Panc1 (cell line): ENCODE measurements around the gene ZNF582.

Experiments
- SIN3A ChIP-seq: IDR thresholded peaks from 2 replicates; pipeline ENCODE4 v1.6.1; 2012; ENCODE audit warnings: low read depth, mild to moderate bottlenecking, low read length, moderate library complexity, borderline replicate concordance; ENCODE audit not compliant: insufficient read depth
- TF ChIP-seq, protein P1 (sequence below): fragments of 450-650 bp; IDR thresholded peaks from 2 replicates; pipeline ENCODE4 v1.5.1; 2017; ENCODE audit warnings: mild to moderate bottlenecking

DNA sequence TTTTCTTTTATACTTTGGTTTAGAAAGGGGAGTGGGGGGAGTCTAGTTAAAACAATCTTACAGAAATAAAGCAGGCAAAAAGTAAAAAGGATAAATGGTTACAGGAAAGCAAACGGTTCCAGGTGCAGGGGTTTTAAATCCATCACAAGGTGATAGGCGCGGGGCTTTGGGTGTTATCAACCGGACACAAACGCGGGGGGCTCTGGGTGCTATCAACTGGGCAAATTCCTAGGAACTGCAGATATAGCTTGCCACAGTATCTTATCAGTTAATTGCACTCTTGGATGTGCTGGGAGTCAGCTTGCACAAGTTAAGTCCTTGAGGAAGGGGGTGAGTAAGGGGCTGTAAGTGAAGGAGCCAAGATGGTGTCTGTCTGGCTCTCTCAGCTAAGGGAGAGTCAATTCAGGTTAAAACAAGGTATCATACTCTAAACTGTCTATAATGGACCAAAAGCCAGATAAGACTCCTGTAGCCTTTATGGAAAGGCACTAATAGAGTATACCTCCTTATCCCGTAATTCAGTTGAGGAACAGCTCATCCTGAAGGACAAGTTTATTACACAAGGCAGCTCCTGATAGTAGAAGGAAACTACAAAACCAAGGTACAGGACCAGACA, 46.1 kb downstream of the ZNF582 start:
- TF ChIP-seq, protein P1, sequence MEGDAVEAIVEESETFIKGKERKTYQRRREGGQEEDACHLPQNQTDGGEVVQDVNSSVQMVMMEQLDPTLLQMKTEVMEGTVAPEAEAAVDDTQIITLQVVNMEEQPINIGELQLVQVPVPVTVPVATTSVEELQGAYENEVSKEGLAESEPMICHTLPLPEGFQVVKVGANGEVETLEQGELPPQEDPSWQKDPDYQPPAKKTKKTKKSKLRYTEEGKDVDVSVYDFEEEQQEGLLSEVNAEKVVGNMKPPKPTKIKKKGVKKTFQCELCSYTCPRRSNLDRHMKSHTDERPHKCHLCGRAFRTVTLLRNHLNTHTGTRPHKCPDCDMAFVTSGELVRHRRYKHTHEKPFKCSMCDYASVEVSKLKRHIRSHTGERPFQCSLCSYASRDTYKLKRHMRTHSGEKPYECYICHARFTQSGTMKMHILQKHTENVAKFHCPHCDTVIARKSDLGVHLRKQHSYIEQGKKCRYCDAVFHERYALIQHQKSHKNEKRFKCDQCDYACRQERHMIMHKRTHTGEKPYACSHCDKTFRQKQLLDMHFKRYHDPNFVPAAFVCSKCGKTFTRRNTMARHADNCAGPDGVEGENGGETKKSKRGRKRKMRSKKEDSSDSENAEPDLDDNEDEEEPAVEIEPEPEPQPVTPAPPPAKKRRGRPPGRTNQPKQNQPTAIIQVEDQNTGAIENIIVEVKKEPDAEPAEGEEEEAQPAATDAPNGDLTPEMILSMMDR, result no peak
- TF ChIP-seq SIN3A, result no peak
